HL-60 (cell line): ENCODE measurements around the gene PPID.
A peak's percentile ranks its signal among the peaks of the same experiment; 100 is the strongest.

Experiments used
- DNase-seq, 2 experiments: peaks; one replicate each; pipeline ENCODE4 v3.0.0-alpha.2; 2010 to 2020; ENCODE audit warnings: low read depth in 1 of 2, low spot score in 1 of 2
- H3K27ac ChIP-seq: fragments of 250-450 bp; sonication (Bioruptor Pico); replicated peaks from 2 replicates; pipeline ENCODE4 v1.5.1; 2020; ENCODE audit warnings: mild to moderate bottlenecking, moderate library complexity
- H3K27me3 ChIP-seq: fragments of 250-450 bp; sonication (Bioruptor Pico); 2 replicates; pipeline ENCODE4 v1.5.1; 2021; ENCODE audit warnings: mild to moderate bottlenecking, moderate library complexity; ENCODE audit not compliant: insufficient read depth, poor library complexity, severe bottlenecking
- H3K4me3 ChIP-seq: replicated peaks from 2 replicates; pipeline ENCODE4 v1.5.1; 2011; ENCODE audit warnings: mild to moderate bottlenecking, control low read depth, low read length; ENCODE audit not compliant: insufficient read depth
- GABPA ChIP-seq: IDR thresholded peaks from 2 replicates; pipeline ENCODE4 v1.6.1; 2012; ENCODE audit warnings: low read depth
- POLR2AphosphoS5 ChIP-seq: IDR thresholded peaks from 2 replicates; pipeline ENCODE4 v1.6.1; 2012; ENCODE audit warnings: low read depth
- REST ChIP-seq: IDR thresholded peaks from 2 replicates; pipeline ENCODE4 v1.6.1; 2012; ENCODE audit warnings: low read depth; ENCODE audit not compliant: insufficient replicate concordance
- SPI1 ChIP-seq: IDR thresholded peaks from 2 replicates; pipeline ENCODE4 v1.6.1; 2012; ENCODE audit warnings: low read depth, mild to moderate bottlenecking, borderline replicate concordance
- TF ChIP-seq, protein P1 (sequence below): IDR thresholded peaks from one replicate; pipeline ENCODE4 v1.5.1; 2011; ENCODE audit warnings: low read length, control low read depth, inconsistent platforms; ENCODE audit not compliant: insufficient read depth

Gene PPID

DNA sequence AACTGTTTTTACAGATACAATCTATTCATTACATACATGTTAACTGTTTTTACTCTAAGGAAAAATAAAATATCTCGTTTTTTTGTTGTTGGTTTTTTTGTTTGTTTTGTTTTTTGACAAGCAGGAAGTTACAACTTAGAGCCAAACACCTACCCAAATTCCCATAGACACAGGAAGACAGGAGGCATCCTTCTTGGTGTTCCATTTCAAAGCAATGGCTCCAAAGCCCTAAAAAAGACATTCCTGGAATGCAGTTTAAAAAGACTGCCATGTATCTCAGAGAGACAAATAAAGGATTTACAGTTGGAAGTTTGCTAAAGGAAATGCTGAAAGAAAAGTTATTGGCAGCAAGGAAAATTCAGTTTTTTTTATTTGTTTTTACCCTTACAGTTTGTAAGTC lies 34.4 kb downstream of the PPID start:
- no peak for TF ChIP-seq SPI1
- no peak for TF ChIP-seq POLR2AphosphoS5
- TF ChIP-seq, protein P1, sequence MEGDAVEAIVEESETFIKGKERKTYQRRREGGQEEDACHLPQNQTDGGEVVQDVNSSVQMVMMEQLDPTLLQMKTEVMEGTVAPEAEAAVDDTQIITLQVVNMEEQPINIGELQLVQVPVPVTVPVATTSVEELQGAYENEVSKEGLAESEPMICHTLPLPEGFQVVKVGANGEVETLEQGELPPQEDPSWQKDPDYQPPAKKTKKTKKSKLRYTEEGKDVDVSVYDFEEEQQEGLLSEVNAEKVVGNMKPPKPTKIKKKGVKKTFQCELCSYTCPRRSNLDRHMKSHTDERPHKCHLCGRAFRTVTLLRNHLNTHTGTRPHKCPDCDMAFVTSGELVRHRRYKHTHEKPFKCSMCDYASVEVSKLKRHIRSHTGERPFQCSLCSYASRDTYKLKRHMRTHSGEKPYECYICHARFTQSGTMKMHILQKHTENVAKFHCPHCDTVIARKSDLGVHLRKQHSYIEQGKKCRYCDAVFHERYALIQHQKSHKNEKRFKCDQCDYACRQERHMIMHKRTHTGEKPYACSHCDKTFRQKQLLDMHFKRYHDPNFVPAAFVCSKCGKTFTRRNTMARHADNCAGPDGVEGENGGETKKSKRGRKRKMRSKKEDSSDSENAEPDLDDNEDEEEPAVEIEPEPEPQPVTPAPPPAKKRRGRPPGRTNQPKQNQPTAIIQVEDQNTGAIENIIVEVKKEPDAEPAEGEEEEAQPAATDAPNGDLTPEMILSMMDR: no peak
- no peak for TF ChIP-seq GABPA
- DNase-seq: no peak
- Histone ChIP-seq H3K4me3 (no peak overlapping the region), H3K27me3 (no peaks in the 10 kb centered on the region), H3K27ac (no peak overlapping the region)

DNA sequence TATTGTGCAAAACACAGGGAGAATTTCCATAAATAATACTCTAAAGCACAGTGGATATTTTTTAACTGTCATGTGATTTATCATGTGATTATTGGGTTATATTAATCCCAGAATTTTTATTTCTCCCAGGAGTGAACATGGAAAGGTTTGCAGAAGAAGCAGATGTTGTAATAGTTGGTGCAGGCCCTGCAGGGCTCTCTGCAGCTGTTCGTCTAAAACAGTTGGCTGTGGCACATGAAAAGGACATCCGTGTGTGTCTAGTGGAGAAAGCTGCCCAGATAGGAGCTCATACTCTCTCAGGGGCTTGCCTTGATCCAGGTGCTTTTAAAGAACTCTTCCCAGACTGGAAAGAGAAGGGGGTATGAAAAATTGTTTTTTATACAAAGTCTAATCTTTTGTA lies 41.1 kb downstream of the PPID start:
- no peak overlapping the region for H3K4me3 ChIP-seq
- TF ChIP-seq REST (no peak), GABPA (no peak), SPI1 (no peak)
- H3K27ac ChIP-seq: no peak overlapping the region
- peak; percentile 18 to 30 for DNase-seq
- H3K27me3 ChIP-seq: no peaks in the 10 kb centered on the region

GRCh38 chr4:158681629-158682028 lies 41.6 kb downstream of the PPID start:
- Histone ChIP-seq H3K27me3 (no peaks in the 10 kb centered on the region), H3K4me3 (no peak overlapping the region), H3K27ac (no peak overlapping the region)
- TF ChIP-seq REST (no peak), POLR2AphosphoS5 (no peak), GABPA (no peak), SPI1 (no peak)
- TF ChIP-seq, protein P1: no peak
- no peak for DNase-seq

DNA sequence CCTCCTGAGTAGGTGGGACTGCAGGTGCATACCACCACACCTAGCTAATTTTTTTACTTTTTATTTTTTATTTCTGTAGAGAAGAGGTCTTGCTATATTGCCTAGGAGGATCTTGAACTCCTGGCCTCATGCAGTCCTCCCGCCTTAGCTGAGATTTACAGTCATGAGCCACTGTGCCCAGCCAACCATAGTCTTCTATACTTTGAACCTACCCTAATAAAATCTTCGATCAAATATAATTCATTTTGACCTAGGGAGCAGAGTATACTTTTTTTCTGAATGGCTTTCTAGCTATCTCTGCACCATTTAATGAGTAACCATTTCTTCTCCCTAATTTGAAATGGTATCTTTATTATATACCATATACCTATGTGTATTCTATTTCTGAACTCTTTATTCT lies 44.4 kb downstream of the PPID start:
- DNase-seq: no peak
- Histone ChIP-seq H3K27me3 (no peaks in the 10 kb centered on the region), H3K4me3 (no peak overlapping the region), H3K27ac (no peak overlapping the region)
- TF ChIP-seq SPI1: no peak
- TF ChIP-seq POLR2AphosphoS5: no peak
- TF ChIP-seq, protein P1: no peak
- TF ChIP-seq REST: no peak
- no peak for TF ChIP-seq GABPA
